GM23338 (cell line): Measurements from ENCODE around the gene MCM3. TPM values are rescaled to one million over a fixed set of nuclear protein-coding genes. Genes with fewer than 3 reads are reported as not detected.

Experiments used
- CREB1 ChIP-seq: fragments of 250-450 bp; sonication (Bioruptor Pico); IDR thresholded peaks from 2 replicates; pipeline ENCODE4 v1.5.0; 2020; ENCODE audit warnings: low read depth, mild to moderate bottlenecking, moderate library complexity
- EZH2 ChIP-seq: fragments of 200-600 bp; sonication (generic); IDR thresholded peaks from one replicate; pipeline ENCODE4 v1.8.0; 2017; ENCODE audit warnings: antibody characterized with exemption, mild to moderate bottlenecking, low read depth; ENCODE audit not compliant: unreplicated experiment
- EZH2phosphoT487 ChIP-seq: fragments of 200-600 bp; sonication (generic); IDR thresholded peaks from one replicate; pipeline ENCODE4 v1.8.1; 2018; ENCODE audit warnings: antibody characterized with exemption; ENCODE audit not compliant: unreplicated experiment
- JUNB ChIP-seq: IDR thresholded peaks from one replicate; pipeline ENCODE4 v1.6.1; 2016; ENCODE audit warnings: antibody characterized with exemption; ENCODE audit not compliant: unreplicated experiment
- POLR2AphosphoS5 ChIP-seq: IDR thresholded peaks from 2 replicates; pipeline ENCODE4 v1.6.1; 2016; ENCODE audit warnings: antibody characterized with exemption, low read depth
- STAT1 ChIP-seq: IDR thresholded peaks from one replicate; pipeline ENCODE4 v1.6.1; 2016; ENCODE audit warnings: antibody characterized with exemption; ENCODE audit not compliant: unreplicated experiment
- ZNF114 ChIP-seq: fragments of 250-450 bp; sonication (Bioruptor Pico); IDR thresholded peaks from 2 replicates; pipeline ENCODE4 v1.5.0; 2020; ENCODE audit warnings: mild to moderate bottlenecking, moderate library complexity
- ZNF331 ChIP-seq: fragments of 250-450 bp; sonication (Bioruptor Pico); IDR thresholded peaks from 2 replicates; pipeline ENCODE4 v1.5.0; 2020; ENCODE audit warnings: low read depth, mild to moderate bottlenecking, moderate library complexity
- polyA plus RNA-seq: library from polyadenylated mRNA; unstranded; fragments of >200 nt; fragmentation: Nextera tagmentation; extraction: Ambion mirVana; gene quantifications from 2 replicates; pipeline ENCODE4 v1.2.1, GENCODE V29; 2016
- total RNA-seq: library from RNA; depleted of rRNA; stranded (reverse); fragments of >200 nt; shearing (Covaris generic); gene quantifications from 2 replicates; pipeline ENCODE4 v1.2.3, GENCODE V29; 2014
- TF ChIP-seq, protein P1 (sequence below): fragments of 250-450 bp; sonication (Bioruptor Pico); IDR thresholded peaks from 2 replicates; pipeline ENCODE4 v1.5.0; 2020; ENCODE audit warnings: mild to moderate bottlenecking, moderate library complexity
- TF ChIP-seq, protein P2 (sequence below): IDR thresholded peaks from 2 replicates; pipeline ENCODE4 v1.6.1; 2016; ENCODE audit warnings: antibody characterized with exemption
- TF ChIP-seq, protein P3 (sequence below): IDR thresholded peaks from one replicate; pipeline ENCODE4 v1.6.1; 2018; ENCODE audit warnings: antibody characterized with exemption; ENCODE audit not compliant: unreplicated experiment

MCM3 gene
- total and polyA plus RNA-seq, 2 experiments from 2014 or later: 157 to 369 TPM

DNA sequence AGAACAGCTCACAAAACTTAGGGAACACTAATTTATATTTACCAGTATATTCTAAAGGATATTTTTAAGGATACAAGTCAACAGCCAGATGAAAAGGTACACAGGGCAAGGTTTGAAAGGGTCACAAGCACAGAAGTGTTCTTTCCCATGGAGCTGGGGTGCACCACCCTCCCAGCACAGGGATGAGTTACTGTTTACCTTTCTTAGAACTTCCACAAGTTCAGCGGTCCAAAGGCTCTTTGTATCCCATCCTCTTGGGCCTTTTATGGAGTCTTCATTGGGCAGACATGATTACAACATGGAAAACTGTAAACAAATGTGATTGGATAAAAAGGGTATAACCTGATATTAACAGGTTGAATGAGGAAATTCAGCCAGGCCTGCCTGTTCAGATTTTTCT, 39.1 kb downstream of the MCM3 start (continued):
- TF ChIP-seq, protein P1, sequence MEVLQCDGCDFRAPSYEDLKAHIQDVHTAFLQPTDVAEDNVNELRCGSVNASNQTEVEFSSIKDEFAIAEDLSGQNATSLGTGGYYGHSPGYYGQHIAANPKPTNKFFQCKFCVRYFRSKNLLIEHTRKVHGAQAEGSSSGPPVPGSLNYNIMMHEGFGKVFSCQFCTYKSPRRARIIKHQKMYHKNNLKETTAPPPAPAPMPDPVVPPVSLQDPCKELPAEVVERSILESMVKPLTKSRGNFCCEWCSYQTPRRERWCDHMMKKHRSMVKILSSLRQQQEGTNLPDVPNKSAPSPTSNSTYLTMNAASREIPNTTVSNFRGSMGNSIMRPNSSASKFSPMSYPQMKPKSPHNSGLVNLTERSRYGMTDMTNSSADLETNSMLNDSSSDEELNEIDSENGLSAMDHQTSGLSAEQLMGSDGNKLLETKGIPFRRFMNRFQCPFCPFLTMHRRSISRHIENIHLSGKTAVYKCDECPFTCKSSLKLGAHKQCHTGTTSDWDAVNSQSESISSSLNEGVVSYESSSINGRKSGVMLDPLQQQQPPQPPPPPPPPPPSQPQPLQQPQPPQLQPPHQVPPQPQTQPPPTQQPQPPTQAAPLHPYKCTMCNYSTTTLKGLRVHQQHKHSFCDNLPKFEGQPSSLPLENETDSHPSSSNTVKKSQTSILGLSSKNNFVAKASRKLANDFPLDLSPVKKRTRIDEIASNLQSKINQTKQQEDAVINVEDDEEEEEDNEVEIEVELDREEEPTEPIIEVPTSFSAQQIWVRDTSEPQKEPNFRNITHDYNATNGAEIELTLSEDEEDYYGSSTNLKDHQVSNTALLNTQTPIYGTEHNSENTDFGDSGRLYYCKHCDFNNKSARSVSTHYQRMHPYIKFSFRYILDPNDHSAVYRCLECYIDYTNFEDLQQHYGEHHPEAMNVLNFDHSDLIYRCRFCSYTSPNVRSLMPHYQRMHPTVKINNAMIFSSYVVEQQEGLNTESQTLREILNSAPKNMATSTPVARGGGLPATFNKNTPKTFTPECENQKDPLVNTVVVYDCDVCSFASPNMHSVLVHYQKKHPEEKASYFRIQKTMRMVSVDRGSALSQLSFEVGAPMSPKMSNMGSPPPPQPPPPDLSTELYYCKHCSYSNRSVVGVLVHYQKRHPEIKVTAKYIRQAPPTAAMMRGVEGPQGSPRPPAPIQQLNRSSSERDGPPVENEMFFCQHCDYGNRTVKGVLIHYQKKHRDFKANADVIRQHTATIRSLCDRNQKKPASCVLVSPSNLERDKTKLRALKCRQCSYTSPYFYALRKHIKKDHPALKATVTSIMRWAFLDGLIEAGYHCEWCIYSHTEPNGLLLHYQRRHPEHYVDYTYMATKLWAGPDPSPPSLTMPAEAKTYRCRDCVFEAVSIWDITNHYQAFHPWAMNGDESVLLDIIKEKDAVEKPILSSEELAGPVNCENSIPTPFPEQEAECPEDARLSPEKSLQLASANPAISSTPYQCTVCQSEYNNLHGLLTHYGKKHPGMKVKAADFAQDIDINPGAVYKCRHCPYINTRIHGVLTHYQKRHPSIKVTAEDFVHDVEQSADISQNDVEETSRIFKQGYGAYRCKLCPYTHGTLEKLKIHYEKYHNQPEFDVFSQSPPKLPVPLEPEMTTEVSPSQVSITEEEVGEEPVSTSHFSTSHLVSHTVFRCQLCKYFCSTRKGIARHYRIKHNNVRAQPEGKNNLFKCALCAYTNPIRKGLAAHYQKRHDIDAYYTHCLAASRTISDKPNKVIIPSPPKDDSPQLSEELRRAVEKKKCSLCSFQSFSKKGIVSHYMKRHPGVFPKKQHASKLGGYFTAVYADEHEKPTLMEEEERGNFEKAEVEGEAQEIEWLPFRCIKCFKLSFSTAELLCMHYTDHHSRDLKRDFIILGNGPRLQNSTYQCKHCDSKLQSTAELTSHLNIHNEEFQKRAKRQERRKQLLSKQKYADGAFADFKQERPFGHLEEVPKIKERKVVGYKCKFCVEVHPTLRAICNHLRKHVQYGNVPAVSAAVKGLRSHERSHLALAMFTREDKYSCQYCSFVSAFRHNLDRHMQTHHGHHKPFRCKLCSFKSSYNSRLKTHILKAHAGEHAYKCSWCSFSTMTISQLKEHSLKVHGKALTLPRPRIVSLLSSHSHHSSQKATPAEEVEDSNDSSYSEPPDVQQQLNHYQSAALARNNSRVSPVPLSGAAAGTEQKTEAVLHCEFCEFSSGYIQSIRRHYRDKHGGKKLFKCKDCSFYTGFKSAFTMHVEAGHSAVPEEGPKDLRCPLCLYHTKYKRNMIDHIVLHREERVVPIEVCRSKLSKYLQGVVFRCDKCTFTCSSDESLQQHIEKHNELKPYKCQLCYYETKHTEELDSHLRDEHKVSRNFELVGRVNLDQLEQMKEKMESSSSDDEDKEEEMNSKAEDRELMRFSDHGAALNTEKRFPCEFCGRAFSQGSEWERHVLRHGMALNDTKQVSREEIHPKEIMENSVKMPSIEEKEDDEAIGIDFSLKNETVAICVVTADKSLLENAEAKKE (CRISPR knock-in tag): no peak
- TF ChIP-seq, protein P2, sequence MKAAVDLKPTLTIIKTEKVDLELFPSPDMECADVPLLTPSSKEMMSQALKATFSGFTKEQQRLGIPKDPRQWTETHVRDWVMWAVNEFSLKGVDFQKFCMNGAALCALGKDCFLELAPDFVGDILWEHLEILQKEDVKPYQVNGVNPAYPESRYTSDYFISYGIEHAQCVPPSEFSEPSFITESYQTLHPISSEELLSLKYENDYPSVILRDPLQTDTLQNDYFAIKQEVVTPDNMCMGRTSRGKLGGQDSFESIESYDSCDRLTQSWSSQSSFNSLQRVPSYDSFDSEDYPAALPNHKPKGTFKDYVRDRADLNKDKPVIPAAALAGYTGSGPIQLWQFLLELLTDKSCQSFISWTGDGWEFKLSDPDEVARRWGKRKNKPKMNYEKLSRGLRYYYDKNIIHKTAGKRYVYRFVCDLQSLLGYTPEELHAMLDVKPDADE: no peak
- TF ChIP-seq EZH2: no peak
- no peak for TF ChIP-seq ZNF331
- no peak for TF ChIP-seq CREB1 (CRISPR knock-in tag)
- TF ChIP-seq, protein P3, sequence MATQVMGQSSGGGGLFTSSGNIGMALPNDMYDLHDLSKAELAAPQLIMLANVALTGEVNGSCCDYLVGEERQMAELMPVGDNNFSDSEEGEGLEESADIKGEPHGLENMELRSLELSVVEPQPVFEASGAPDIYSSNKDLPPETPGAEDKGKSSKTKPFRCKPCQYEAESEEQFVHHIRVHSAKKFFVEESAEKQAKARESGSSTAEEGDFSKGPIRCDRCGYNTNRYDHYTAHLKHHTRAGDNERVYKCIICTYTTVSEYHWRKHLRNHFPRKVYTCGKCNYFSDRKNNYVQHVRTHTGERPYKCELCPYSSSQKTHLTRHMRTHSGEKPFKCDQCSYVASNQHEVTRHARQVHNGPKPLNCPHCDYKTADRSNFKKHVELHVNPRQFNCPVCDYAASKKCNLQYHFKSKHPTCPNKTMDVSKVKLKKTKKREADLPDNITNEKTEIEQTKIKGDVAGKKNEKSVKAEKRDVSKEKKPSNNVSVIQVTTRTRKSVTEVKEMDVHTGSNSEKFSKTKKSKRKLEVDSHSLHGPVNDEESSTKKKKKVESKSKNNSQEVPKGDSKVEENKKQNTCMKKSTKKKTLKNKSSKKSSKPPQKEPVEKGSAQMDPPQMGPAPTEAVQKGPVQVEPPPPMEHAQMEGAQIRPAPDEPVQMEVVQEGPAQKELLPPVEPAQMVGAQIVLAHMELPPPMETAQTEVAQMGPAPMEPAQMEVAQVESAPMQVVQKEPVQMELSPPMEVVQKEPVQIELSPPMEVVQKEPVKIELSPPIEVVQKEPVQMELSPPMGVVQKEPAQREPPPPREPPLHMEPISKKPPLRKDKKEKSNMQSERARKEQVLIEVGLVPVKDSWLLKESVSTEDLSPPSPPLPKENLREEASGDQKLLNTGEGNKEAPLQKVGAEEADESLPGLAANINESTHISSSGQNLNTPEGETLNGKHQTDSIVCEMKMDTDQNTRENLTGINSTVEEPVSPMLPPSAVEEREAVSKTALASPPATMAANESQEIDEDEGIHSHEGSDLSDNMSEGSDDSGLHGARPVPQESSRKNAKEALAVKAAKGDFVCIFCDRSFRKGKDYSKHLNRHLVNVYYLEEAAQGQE: no peak
- TF ChIP-seq STAT1: no peak
- no peak for TF ChIP-seq JUNB
- TF ChIP-seq EZH2phosphoT487: no peak
- TF ChIP-seq POLR2AphosphoS5: no peak
- no peak for TF ChIP-seq ZNF114 (CRISPR knock-in tag)
